ENCODE results near the gene P2RY13.
A peak's percentile ranks its signal among the peaks of the same experiment; 100 is the strongest.

Gene P2RY13

GRCh38 chr3:151345859-151346258 lies 16.5 kb upstream of the P2RY13 start:
- no peak overlapping the region for H3K27ac ChIP-seq
- TF ChIP-seq ZFX (IDR thresholded peaks at IDR 0.05; ENCODE audit: borderline replicate concordance) (no peak), CTCF (IDR thresholded peaks at IDR 0.05) (no peak)

- TF ChIP-seq CTCF (IDR thresholded peaks at IDR 0.05), result no peak
- no peak for TF ChIP-seq ZFX (IDR thresholded peaks at IDR 0.05; ENCODE audit: borderline replicate concordance)
- no peak overlapping the region for H3K27ac ChIP-seq
These were observed 2.3 kb upstream of the P2RY13 start for GRCh38 chr3:151331696-151332095.

- H3K27ac ChIP-seq, result no peak overlapping the region
- no peak for TF ChIP-seq CTCF (IDR thresholded peaks at IDR 0.05)
- TF ChIP-seq ZFX (IDR thresholded peaks at IDR 0.05; ENCODE audit: borderline replicate concordance), result no peak
These were observed 1.6 kb upstream of the P2RY13 start for GRCh38 chr3:151330899-151331298.

- no peak overlapping the region for H3K27ac ChIP-seq
- TF ChIP-seq CTCF (IDR thresholded peaks at IDR 0.05) (no peak), ZFX (IDR thresholded peaks at IDR 0.05; ENCODE audit: borderline replicate concordance) (no peak)
These were observed 1.0 kb upstream of the P2RY13 start for GRCh38 chr3:151330379-151330778.

GRCh38 chr3:151328298-151328995 lies 902 bp downstream of the P2RY13 start:
- TF ChIP-seq CTCF (IDR thresholded peaks at IDR 0.05) (no peak), ZFX (IDR thresholded peaks at IDR 0.05; ENCODE audit: borderline replicate concordance) (no peak)
- no peak overlapping the region for H3K27ac ChIP-seq

- H3K27ac ChIP-seq, result no peak overlapping the region
- TF ChIP-seq CTCF (IDR thresholded peaks at IDR 0.05) (peak; percentile 80), ZFX (IDR thresholded peaks at IDR 0.05; ENCODE audit: borderline replicate concordance) (no peak)
These were observed 1.7 kb downstream of the P2RY13 start for GRCh38 chr3:151327571-151328198.

GRCh38 chr3:151322511-151322910 lies 6.8 kb downstream of the P2RY13 start:
- no peak for TF ChIP-seq CTCF (IDR thresholded peaks at IDR 0.05)
- no peak for TF ChIP-seq ZFX (IDR thresholded peaks at IDR 0.05; ENCODE audit: borderline replicate concordance)
- no peak overlapping the region for H3K27ac ChIP-seq
